Measurements from ENCODE around the gene DOK7. TPM values are rescaled to one million over a fixed set of nuclear protein-coding genes. Genes with fewer than 3 reads are reported as not detected.

The DOK7 gene
- total RNA-seq, 1 donor from 2014 or later, result 5.1 TPM

DNA sequence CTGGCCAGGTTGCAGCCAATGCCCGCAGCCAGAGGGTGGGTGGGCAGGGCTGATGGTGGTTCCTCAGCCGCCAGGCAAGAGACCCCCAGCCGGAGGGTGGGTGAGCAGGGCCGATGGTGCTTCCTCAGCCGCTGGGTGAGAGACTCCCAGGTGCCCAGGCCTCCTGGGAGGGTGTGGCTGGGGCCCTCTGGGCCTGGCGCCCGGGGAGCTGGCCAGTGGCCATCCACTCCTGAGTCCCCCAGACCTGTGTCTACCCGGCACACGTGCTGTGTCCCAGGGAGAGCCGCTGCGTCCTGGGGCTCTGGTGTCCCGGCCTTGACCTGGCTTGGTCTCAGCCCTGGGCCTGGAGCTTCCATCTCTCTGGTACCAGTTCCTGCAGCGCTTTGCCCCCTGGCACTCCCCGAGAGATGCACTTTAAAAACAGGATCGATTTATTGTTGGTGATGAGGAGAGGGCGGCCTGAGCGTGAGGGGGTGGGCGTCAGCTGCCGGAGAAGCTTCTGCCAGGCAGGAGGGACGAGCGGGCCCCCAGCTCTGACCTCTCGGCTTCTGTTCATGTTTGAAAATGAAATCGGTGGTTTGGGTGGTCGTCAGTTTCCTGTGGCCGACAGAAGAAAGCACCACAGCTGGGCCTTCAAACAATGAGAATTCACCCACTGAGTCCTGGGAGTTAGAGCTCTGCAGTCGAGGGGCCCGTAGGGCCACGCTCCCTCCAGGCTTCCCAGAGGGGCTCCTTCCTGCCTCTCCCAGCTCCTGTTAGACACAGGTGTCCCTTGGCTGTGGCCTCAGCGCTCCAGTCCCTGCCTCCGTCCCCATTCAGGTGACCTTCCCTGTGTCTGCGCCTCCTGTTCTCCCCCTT is 6.5 kb downstream of the DOK7 start:
- DNase-seq, result peak; percentile 13
- Mint-ChIP-seq H3K4me3 (ENCODE audit: unreplicated experiment) (no peak overlapping the region), H3K9me3 (ENCODE audit: unreplicated experiment) (no peaks in the 10 kb centered on the region), H3K4me1 (ENCODE audit: low read depth, unreplicated experiment) (peaks cover 2% of the 10 kb centered on the region), H3K36me3 (ENCODE audit: unreplicated experiment) (no peaks in the 10 kb centered on the region), H3K27ac (ENCODE audit: unreplicated experiment) (no peak overlapping the region), H3K27me3 (ENCODE audit: unreplicated experiment) (no peaks in the 10 kb centered on the region)
- TF ChIP-seq, protein P1, sequence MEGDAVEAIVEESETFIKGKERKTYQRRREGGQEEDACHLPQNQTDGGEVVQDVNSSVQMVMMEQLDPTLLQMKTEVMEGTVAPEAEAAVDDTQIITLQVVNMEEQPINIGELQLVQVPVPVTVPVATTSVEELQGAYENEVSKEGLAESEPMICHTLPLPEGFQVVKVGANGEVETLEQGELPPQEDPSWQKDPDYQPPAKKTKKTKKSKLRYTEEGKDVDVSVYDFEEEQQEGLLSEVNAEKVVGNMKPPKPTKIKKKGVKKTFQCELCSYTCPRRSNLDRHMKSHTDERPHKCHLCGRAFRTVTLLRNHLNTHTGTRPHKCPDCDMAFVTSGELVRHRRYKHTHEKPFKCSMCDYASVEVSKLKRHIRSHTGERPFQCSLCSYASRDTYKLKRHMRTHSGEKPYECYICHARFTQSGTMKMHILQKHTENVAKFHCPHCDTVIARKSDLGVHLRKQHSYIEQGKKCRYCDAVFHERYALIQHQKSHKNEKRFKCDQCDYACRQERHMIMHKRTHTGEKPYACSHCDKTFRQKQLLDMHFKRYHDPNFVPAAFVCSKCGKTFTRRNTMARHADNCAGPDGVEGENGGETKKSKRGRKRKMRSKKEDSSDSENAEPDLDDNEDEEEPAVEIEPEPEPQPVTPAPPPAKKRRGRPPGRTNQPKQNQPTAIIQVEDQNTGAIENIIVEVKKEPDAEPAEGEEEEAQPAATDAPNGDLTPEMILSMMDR (IDR thresholded peaks at IDR 0.05; ENCODE audit: partially characterized antibody, unreplicated experiment), result no peak

DNA sequence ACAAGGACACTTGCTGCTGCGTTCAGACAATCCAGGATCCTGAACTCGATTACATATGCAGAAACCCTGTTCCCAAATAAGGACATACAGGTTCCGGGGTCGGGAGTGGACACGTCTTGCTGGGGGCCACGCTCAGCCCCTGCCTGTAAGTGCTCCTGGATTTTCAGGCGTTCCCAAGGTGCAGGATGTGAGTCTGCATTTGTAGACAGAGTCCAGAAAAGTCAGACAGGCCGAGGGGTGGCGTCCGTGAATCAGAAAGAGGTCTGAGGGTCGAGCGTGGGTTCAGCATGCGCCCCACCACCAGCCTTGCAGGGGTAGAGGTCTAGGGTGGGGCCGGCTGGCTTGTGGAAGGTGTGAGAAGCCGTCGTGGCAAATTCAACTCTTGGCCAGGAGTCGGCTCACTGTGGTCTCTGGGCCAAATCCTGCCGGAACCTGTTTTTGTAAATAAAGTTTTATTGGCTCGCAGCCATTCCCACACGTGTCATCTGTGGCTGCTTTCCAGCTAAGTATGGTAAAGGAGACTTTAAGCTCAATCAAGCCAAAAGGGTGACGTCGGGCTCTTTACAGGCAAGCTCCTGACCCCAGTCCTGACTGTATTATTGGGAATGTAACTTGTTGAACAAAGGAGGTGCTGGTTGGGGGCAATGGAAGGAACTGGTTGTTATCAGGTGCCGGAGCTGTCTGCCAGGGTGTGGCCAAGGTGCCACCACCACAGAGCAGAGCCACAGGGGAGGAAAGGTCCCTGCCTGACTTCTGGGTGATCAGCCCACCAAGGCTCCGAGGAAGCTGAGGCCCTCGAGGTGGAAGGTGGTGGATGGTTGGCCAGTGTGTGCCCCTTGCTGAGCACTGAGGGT is 7.4 kb downstream of the DOK7 start:
- no peak overlapping the region for H3K27ac Mint-ChIP-seq (ENCODE audit: unreplicated experiment)
- TF ChIP-seq, protein P1 (IDR thresholded peaks at IDR 0.05; ENCODE audit: partially characterized antibody, unreplicated experiment), result no peak

DNA sequence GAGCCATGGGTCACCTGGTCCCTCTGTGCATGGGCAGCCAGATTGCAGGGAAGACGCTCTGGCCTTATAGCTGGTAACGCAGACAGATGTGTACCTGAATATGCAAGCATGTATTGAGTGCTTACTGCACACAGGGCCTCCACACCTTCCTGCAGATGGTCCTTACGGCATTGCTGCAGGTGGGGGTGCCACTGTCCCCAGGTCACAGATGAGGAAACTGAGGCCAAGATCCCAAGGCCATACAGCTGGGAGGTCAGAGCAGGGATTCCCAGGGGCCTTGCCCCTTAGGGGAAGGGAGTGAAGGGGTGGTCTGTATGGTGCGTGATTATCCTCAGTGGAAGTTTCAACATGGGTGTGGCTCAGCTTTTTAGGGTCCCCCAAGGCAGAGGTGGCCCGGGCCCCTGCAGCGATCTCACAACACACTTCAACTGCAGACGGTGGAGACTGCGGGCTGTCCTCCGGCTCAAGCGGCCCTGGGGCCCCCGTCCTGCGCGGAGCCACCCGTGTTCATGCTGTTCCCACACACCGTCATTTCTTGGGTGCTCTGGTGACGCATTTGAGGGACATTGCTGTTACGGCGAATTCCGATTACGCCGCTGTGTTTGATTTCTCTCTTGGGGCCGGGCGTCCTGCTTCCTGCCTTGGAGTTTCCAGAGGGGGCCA is 8.1 kb downstream of the DOK7 start:
- DNase-seq, result peak; percentile 5
- H3K27ac Mint-ChIP-seq (ENCODE audit: unreplicated experiment), result no peak overlapping the region
- no peak overlapping the region for H3K4me3 Mint-ChIP-seq (ENCODE audit: unreplicated experiment)
- H3K4me1 Mint-ChIP-seq (ENCODE audit: low read depth, unreplicated experiment), result no peaks in the 10 kb centered on the region
- no peaks in the 10 kb centered on the region for H3K36me3 Mint-ChIP-seq (ENCODE audit: unreplicated experiment)
- no peaks in the 10 kb centered on the region for H3K9me3 Mint-ChIP-seq (ENCODE audit: unreplicated experiment)
- TF ChIP-seq, protein P1 (IDR thresholded peaks at IDR 0.05; ENCODE audit: partially characterized antibody, unreplicated experiment), result no peak
- H3K27me3 Mint-ChIP-seq (ENCODE audit: unreplicated experiment), result peaks cover 2% of the 10 kb centered on the region

More for the DNA sequence above, 7.4 kb downstream of the DOK7 start:
- H3K27me3 Mint-ChIP-seq (ENCODE audit: unreplicated experiment), result peaks cover 2% of the 10 kb centered on the region
- no peaks in the 10 kb centered on the region for H3K36me3 Mint-ChIP-seq (ENCODE audit: unreplicated experiment)
- no peak overlapping the region for H3K4me3 Mint-ChIP-seq (ENCODE audit: unreplicated experiment)
- DNase-seq, result peak; percentile 5
- H3K9me3 Mint-ChIP-seq (ENCODE audit: unreplicated experiment), result no peaks in the 10 kb centered on the region
- H3K4me1 Mint-ChIP-seq (ENCODE audit: low read depth, unreplicated experiment), result no peaks in the 10 kb centered on the region

DNA sequence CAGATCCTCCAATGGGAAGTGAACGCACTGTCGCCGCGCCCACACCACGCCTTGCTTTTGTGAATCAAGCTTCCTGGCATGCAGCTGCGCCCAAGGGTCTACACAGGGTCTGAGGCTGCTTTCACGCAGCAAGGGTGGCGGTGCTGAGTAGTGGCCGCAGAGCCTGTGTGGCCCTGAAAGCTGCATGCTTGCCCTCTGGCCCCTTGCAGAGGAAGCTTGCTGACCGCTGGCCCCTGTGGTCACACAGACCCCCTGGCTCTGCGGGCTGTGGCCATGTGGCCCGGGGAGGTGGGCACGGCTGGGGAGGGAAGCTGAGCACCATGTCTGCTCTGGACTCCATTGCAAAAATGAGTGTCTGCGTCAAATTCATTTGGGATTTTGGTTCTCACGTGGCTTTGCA is 8.8 kb downstream of the DOK7 start:
- no peaks in the 10 kb centered on the region for H3K9me3 Mint-ChIP-seq (ENCODE audit: unreplicated experiment)
- H3K27ac Mint-ChIP-seq (ENCODE audit: unreplicated experiment), result no peak overlapping the region
- peak; percentile 12 for DNase-seq
- peaks cover 5% of the 10 kb centered on the region for H3K27me3 Mint-ChIP-seq (ENCODE audit: unreplicated experiment)
- H3K36me3 Mint-ChIP-seq (ENCODE audit: unreplicated experiment), result no peaks in the 10 kb centered on the region
- no peak overlapping the region for H3K4me3 Mint-ChIP-seq (ENCODE audit: unreplicated experiment)
- peaks cover 1% of the 10 kb centered on the region for H3K4me1 Mint-ChIP-seq (ENCODE audit: low read depth, unreplicated experiment)
- TF ChIP-seq, protein P1 (IDR thresholded peaks at IDR 0.05; ENCODE audit: partially characterized antibody, unreplicated experiment), result no peak
